ENCODE data around the gene CISD1. TPM values are rescaled to one million over a fixed set of nuclear protein-coding genes. Genes with fewer than 3 reads are reported as not detected.

CISD1 gene
- total RNA-seq, 1 donor from 2014 or later = 18.0 TPM

DNA sequence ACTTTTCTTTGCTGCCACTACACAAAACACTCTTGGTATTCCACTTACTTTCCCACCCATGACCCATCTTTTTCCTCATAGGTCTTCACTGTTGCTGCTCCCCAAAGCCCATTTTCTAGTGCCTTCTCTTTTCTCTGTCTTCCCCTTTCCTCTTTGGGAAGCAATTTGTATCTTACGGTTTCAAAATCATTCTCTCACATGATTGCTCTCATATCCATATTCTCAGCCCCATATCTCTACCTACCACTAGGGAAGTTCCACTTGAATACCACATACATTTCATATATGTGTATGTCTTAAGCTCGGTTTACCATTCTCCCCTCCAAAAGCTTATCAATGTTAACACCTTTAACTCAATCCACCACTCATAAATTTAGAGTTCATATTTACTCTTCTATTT, 62.7 kb downstream of the CISD1 start:
- no peak for DNase-seq (ENCODE audit: low spot score in 2 of 2)
- Histone ChIP-seq H3K4me1 (peaks cover 0 to 6% of the 10 kb centered on the region in 2 donors), H3K4me3 (no peak overlapping the region), H3K27ac (no peak overlapping the region), H3K27me3 (no peaks in the 10 kb centered on the region), H3K36me3 (no peaks in the 10 kb centered on the region), H3K9me3 (no peaks in the 10 kb centered on the region)
- intact Hi-C loops (cut with DNase I) = no loop called here
- no peak for TF ChIP-seq CTCF (IDR thresholded peaks at IDR 0.05)

DNA sequence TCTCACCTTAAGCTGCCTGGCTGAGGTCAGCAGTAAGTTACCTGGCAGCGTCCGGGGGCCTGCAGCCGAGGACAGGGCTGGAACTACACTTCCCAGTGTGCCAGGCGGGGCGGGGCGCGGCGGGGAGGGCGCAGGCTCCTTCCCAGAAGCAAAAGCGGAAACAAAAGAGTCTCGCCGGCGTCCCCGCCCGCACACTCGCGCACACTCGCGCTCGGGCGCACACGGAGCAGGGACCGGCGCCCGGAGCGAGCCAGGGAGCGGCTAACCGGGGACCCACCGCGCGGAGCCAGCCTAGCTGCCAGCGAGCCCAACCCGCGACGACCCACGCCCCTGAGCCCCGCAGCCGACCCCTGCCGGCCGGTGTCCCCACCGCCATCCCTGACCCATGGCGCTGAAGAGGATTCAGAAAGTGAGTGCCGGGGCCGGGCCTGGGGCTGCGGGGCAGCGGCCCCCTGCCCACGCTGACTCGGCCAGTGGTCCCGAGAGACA, 65.9 kb downstream of the CISD1 start, which contains the start of gene UBE2D1:
UBE2D1 (plus strand) TSS at position 190 of the 489 bp plus-strand sequence; CDS start at position 386, 196 bp downstream.
- TF ChIP-seq CTCF (IDR thresholded peaks at IDR 0.05) = peak in 2 of 3 experiments; percentile 6 to 10
- H3K4me3 ChIP-seq = peak within 1 kb of the TSS; percentile 96 to 99
- H3K27me3 ChIP-seq = no peaks in the 10 kb centered on the region
- H3K36me3 ChIP-seq = no peaks in the 10 kb centered on the region
- DNase-seq (ENCODE audit: low spot score in 2 of 2) = peak; percentile 45 to 91
- no peaks in the 10 kb centered on the region for H3K9me3 ChIP-seq
- peak within 1 kb of the TSS; percentile 86 to 90 for H3K27ac ChIP-seq
- H3K4me1 ChIP-seq = peaks cover 0 to 8% of the 10 kb centered on the region in 2 donors
- intact Hi-C loops (cut with DNase I) = loop anchor here (1.0 to 5.0 kb wide), 2 partner anchors 50 to 68 kb away; partner anchors contain the start of genes CISD1, IPMK and TFAM

- H3K9me3 ChIP-seq = no peaks in the 10 kb centered on the region
- no peak for TF ChIP-seq CTCF (IDR thresholded peaks at IDR 0.05)
- H3K27me3 ChIP-seq = no peaks in the 10 kb centered on the region
Observed at GRCh38 chr10:58335306-58336005, 66.5 kb downstream of the CISD1 start.

DNA sequence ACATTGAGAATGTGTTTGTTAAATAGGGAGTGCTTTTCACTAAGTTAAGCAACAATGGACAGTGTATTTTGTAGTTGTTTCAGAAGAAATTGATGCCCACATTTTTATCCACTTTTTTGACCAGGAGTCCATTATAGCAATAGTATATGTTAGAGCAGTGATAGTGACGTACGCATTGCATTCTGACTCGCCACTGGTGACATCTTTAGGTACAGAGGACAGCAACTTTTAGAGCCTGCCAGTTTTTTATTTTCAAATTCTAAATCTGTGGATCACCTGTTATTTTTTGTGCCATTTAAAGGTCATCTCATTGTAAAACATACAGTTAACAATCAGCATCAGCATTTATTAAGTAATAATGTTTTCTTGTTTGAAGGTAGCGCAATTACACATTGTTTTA, 67.3 kb downstream of the CISD1 start:
- Histone ChIP-seq H3K27me3 (no peaks in the 10 kb centered on the region), H3K27ac (no peak overlapping the region), H3K36me3 (no peaks in the 10 kb centered on the region), H3K4me3 (peak overlapping the region; percentile 96 to 99), H3K4me1 (peaks cover 0 to 8% of the 10 kb centered on the region in 2 donors), H3K9me3 (no peaks in the 10 kb centered on the region)
- no peak for DNase-seq (ENCODE audit: low spot score in 2 of 2)
- intact Hi-C loops (cut with DNase I) = loop anchor here (5.0 kb wide), 1 partner anchor 69 kb away; the partner anchor contains the start of genes CISD1 and IPMK
- TF ChIP-seq CTCF (IDR thresholded peaks at IDR 0.05) = no peak

More at GRCh38 chr10:58335306-58336005, 66.5 kb downstream of the CISD1 start:
- Histone ChIP-seq H3K27ac (peak overlapping the region; percentile 86 to 90), H3K4me1 (peaks cover 0 to 8% of the 10 kb centered on the region in 2 donors), H3K4me3 (peak overlapping the region; percentile 96 to 99), H3K36me3 (no peaks in the 10 kb centered on the region)
- intact Hi-C loops (cut with DNase I) = loop anchor here (1.0 to 5.0 kb wide), 2 partner anchors 50 to 68 kb away; partner anchors contain the start of genes CISD1, IPMK and TFAM
- DNase-seq (ENCODE audit: low spot score in 2 of 2) = peak in 1 of 2 donors; percentile 71

Other genes starting within 250 kb of the CISD1 start
- gene IPMK, start 1.3 kb upstream of the CISD1 start, total RNA-seq = 2.8 TPM
- 4.2 TPM for gene UBE2D1, start 65.8 kb downstream of the CISD1 start, total RNA-seq
- 3.4 TPM for gene TFAM, start 116.2 kb downstream of the CISD1 start, total RNA-seq
- gene BICC1, start 243.7 kb downstream of the CISD1 start, total RNA-seq = 9.3 TPM

Data from ascending aorta (tissue), 2 donors.